ENCODE measurements around the gene PRXL2A.

The PRXL2A gene

DNA sequence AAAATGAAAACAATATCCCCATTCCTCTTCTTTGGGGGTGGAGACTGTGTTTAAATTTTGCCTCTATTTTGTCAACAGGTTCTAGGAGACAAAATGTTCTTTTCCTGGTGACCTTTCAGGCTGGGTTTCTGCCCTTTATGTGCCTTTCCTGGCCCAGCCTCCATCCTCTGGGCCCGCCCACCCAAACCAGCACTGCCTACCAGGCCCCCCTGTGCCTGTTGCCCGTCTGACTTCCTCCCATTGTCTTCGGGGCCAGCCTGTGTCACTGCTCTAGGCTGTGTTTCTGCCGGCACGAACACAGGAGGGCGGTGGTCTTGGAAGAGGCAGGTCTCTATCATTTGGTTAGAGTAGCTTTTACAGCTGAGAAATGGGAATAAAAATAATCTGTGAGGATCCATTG, 59.7 kb downstream of the PRXL2A start:
- Histone ChIP-seq H3K4me1 (ENCODE audit: control insufficient read depth, insufficient read depth, low read length) (peaks cover 5% of the 10 kb centered on the region), H3K9me3 (ENCODE audit: control insufficient read depth, insufficient read depth, low read depth, low read length) (no peaks in the 10 kb centered on the region), H3K36me3 (ENCODE audit: control insufficient read depth in 2 of 2, insufficient read depth in 1 of 2, low read length in 2 of 2) (peaks cover 0 to 3% of the 10 kb centered on the region in 2 experiments; a peak in 2 of 3 replicates), H3K27ac (ENCODE audit: extremely low read depth, low read depth, low read length) (no peak overlapping the region), H3K4me3 (ENCODE audit: low read depth, low read length) (no peak overlapping the region)
- ChIA-PET CTCF (interaction anchor here (0.6 to 1.7 kb wide), 3 partner anchors 23 to 214 kb away, joined by 5 to 8 read pairs (median 6); no protein-coding TSS in a partner anchor), POLR2A (no interaction called here)
- TF ChIP-seq ZNF777 (tag by site-specific recombination; IDR thresholded peaks at IDR 0.05; ENCODE audit: borderline replicate concordance) (no peak), ZNF266 (tag by site-specific recombination; IDR thresholded peaks at IDR 0.05; ENCODE audit: low read depth) (no peak), YY1 (tag by site-specific recombination; IDR thresholded peaks at IDR 0.05) (no peak), EGR2 (tag by site-specific recombination; IDR thresholded peaks at IDR 0.05; ENCODE audit: low read depth) (0 out of 2 replicates have a peak, but pooled peaks have one; percentile 20), SCRT1 (tag by site-specific recombination; IDR thresholded peaks at IDR 0.05; ENCODE audit: borderline replicate concordance) (peak; percentile 19; the same call in 1 of the 2 replicates), ZFHX2 (tag by site-specific recombination; conservative IDR thresholded peaks at IDR 0.05) (0 out of 2 replicates have a peak, but pooled peaks have one; percentile 12), SCRT2 (tag by site-specific recombination; IDR thresholded peaks at IDR 0.05) (peak; percentile 71)

DNA sequence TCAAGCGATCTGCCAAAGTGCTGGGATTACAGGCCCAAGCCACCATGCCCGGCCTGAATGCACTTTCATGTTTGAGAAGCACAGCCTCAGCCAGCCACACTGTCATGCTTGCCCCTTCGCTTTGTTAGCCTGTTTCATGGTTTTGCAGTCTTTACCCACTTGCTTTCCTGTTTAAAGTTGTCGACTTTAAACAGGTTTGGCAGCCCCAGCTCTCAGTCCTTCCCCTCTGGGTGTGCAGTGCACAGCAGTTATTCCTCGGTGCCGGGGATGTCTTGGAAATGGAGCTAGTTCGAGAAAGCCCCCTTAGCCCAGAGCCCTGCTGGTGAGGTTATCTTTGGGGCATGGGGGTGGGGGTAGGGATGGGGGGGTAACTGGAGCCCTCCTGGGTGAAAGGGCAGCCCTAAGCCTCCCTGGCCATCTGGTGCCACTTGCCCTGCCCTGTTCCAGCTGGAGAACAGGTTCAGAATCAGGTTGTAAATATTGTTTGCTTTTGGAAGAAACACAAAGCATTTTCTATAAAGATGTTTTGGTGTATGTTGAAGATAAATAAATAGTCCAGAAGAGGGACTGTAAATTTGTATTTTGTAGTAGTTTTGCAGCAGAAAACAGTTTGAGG, 60.6 kb downstream of the PRXL2A start:
- ChIA-PET POLR2A (no interaction called here), CTCF (interaction anchor here (0.6 to 1.7 kb wide), 3 partner anchors 24 to 711 kb away, joined by 3 to 8 read pairs (median 5); no protein-coding TSS in a partner anchor)
- H3K4me3 ChIP-seq (ENCODE audit: low read depth, low read length): no peak overlapping the region
- TF ChIP-seq ZNF654 (tag by site-specific recombination; IDR thresholded peaks at IDR 0.05; ENCODE audit: low read depth) (no peak), ZNF2 (tag by site-specific recombination; IDR thresholded peaks at IDR 0.05) (no peak), ZNF473 (tag by site-specific recombination; IDR thresholded peaks at IDR 0.05) (no peak), ZNF707 (tag by site-specific recombination; IDR thresholded peaks at IDR 0.05) (no peak), ZNF600 (tag by site-specific recombination; IDR thresholded peaks at IDR 0.05) (no peak), ZNF560 (tag by site-specific recombination; IDR thresholded peaks at IDR 0.05; ENCODE audit: borderline replicate concordance) (no peak), ZNF529 (tag by site-specific recombination; IDR thresholded peaks at IDR 0.05; ENCODE audit: insufficient replicate concordance) (no peak), ZNF549 (tag by site-specific recombination; IDR thresholded peaks at IDR 0.05) (no peak), ZBTB1 (tag by site-specific recombination; IDR thresholded peaks at IDR 0.05) (no peak), OVOL3 (tag by site-specific recombination; IDR thresholded peaks at IDR 0.05) (no peak), ZNF24 (tag by site-specific recombination; IDR thresholded peaks at IDR 0.05) (no peak), ZNF133 (tag by site-specific recombination; IDR thresholded peaks at IDR 0.05) (no peak), ZNF623 (tag by site-specific recombination; IDR thresholded peaks at IDR 0.05) (no peak), ZNF292 (tag by site-specific recombination; IDR thresholded peaks at IDR 0.05; ENCODE audit: borderline replicate concordance, low read depth) (no peak)
- TF ChIP-seq, protein P1, sequence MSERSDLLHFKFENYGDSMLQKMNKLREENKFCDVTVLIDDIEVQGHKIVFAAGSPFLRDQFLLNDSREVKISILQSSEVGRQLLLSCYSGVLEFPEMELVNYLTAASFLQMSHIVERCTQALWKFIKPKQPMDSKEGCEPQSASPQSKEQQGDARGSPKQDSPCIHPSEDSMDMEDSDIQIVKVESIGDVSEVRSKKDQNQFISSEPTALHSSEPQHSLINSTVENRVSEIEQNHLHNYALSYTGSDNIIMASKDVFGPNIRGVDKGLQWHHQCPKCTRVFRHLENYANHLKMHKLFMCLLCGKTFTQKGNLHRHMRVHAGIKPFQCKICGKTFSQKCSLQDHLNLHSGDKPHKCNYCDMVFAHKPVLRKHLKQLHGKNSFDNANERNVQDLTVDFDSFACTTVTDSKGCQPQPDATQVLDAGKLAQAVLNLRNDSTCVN (tag by site-specific recombination; optimal IDR thresholded peaks at IDR 0.05): no peak
- TF ChIP-seq, protein P2, sequence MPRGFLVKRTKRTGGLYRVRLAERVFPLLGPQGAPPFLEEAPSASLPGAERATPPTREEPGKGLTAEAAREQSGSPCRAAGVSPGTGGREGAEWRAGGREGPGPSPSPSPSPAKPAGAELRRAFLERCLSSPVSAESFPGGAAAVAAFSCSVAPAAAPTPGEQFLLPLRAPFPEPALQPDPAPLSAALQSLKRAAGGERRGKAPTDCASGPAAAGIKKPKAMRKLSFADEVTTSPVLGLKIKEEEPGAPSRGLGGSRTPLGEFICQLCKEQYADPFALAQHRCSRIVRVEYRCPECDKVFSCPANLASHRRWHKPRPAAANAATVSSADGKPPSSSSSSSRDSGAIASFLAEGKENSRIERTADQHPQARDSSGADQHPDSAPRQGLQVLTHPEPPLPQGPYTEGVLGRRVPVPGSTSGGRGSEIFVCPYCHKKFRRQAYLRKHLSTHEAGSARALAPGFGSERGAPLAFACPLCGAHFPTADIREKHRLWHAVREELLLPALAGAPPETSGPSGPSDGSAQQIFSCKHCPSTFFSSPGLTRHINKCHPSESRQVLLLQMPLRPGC (tag by site-specific recombination; IDR thresholded peaks at IDR 0.05): no peak
- TF ChIP-seq, protein P3, sequence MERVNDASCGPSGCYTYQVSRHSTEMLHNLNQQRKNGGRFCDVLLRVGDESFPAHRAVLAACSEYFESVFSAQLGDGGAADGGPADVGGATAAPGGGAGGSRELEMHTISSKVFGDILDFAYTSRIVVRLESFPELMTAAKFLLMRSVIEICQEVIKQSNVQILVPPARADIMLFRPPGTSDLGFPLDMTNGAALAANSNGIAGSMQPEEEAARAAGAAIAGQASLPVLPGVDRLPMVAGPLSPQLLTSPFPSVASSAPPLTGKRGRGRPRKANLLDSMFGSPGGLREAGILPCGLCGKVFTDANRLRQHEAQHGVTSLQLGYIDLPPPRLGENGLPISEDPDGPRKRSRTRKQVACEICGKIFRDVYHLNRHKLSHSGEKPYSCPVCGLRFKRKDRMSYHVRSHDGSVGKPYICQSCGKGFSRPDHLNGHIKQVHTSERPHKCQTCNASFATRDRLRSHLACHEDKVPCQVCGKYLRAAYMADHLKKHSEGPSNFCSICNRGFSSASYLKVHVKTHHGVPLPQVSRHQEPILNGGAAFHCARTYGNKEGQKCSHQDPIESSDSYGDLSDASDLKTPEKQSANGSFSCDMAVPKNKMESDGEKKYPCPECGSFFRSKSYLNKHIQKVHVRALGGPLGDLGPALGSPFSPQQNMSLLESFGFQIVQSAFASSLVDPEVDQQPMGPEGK (tag by site-specific recombination; IDR thresholded peaks at IDR 0.05): no peak
- H3K9me3 ChIP-seq (ENCODE audit: control insufficient read depth, insufficient read depth, low read depth, low read length): no peaks in the 10 kb centered on the region
- H3K4me1 ChIP-seq (ENCODE audit: control insufficient read depth, insufficient read depth, low read length): peaks cover 5% of the 10 kb centered on the region
- peaks cover 0 to 3% of the 10 kb centered on the region in 2 experiments; a peak in 2 of 3 replicates for H3K36me3 ChIP-seq (ENCODE audit: control insufficient read depth in 2 of 2, insufficient read depth in 1 of 2, low read length in 2 of 2)
- no peak overlapping the region for H3K27ac ChIP-seq (ENCODE audit: extremely low read depth, low read depth, low read length)
